DOHH2 (cell line): ENCODE results near the gene CRYZL1.

ENCODE experiments used
- CTCF ChIP-seq: fragments of 200-600 bp; sonication (generic); IDR thresholded peaks from one replicate; pipeline ENCODE4 v1.5.1; 2014; ENCODE audit warnings: antibody characterized with exemption, mild to moderate bottlenecking, low read depth, low read length; ENCODE audit not compliant: poor library complexity, severe bottlenecking
- EZH2phosphoT487 ChIP-seq: fragments of 200-600 bp; sonication (generic); IDR thresholded peaks from 2 replicates; pipeline ENCODE4 v1.6.1; 2017; ENCODE audit warnings: borderline replicate concordance, mild to moderate bottlenecking, antibody characterized with exemption, low read length, moderate library complexity, mixed read lengths

GRCh38 chr21:33551664-33552063, 89.9 kb downstream of the CRYZL1 start:
- TF ChIP-seq CTCF (no peak), EZH2phosphoT487 (no peak)
